NCI-H2107 treated with DMSO at 0.1 percent for 48 hours (cell line): Measurements from ENCODE around the gene RHOU.
"Not testable (repeated sequence)": the region's sequence is repeated elsewhere in the genome, so short reads cannot be mapped to it uniquely, and the experiment has no call there.

ENCODE experiments used
- DNase-seq: peaks from one replicate; lab custom pipeline; 2025; ENCODE audit not compliant: unreplicated experiment; lab: John Stamatoyannopoulos, UW

Gene RHOU

DNA sequence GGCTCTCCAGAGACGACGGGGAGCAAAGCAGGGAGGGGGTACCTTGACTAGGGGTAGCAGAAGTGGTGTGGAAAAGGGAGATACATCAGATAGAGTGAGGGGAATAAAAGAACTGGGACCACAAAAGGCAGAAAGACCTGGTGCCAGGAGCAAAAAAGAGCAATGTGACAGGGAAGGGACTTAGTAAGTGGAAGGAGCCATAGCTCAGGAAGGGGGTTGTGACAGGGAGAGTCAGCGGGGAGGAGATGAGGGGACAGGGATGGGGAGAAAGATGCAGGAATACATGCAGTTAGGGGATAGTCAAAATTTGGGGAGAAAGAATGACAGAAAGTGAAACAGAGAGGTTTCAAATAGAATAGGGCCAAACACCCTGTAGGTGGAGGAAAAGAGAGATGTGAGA is 20.5 kb downstream of the RHOU start:
- no peak for DNase-seq

DNA sequence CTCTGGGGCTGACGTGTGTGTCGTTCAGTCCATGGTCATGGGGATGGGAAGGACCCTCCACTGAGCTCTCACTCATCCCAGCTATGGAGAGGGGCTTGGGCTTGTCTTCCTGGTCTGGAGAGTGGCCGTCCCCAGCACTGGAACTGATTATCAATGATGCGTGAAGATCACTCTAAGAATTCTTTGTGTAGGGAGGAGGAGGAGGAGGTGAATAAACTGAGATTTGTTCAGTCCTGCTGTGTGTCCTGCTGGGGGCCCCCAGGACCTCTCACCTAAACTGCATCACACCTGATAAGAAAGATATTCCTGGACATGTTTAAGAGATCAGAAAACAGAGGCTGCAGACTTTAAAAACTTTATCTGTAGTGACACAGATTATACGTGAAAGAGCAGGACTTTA is 21.2 kb downstream of the RHOU start:
- no peak for DNase-seq

- no peak for DNase-seq
Observed at GRCh38 chr1:228758447-228758846, 23.2 kb downstream of the RHOU start.

GRCh38 chr1:228760979-228761378 is 25.7 kb downstream of the RHOU start:
- DNase-seq, result no peak

DNA sequence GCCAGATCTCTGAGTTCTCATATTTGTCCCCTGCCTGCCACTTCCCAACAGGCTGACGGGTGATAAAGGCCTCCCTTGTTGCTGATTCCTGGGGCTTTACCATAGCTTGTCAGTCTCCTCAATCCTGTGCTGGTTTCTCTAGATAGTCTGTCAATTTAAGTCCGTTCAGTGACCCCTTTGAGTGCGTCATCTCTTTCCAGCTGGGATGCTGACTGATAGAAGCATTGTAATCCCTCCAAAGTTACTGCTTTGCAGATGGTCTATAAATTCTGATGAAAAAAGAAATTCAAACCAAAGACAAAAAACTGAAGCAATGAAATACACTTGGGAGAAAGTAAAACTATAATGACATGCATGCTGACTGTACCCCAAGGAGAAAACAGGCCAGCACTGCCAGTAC is 28.3 kb downstream of the RHOU start:
- no peak for DNase-seq

DNA sequence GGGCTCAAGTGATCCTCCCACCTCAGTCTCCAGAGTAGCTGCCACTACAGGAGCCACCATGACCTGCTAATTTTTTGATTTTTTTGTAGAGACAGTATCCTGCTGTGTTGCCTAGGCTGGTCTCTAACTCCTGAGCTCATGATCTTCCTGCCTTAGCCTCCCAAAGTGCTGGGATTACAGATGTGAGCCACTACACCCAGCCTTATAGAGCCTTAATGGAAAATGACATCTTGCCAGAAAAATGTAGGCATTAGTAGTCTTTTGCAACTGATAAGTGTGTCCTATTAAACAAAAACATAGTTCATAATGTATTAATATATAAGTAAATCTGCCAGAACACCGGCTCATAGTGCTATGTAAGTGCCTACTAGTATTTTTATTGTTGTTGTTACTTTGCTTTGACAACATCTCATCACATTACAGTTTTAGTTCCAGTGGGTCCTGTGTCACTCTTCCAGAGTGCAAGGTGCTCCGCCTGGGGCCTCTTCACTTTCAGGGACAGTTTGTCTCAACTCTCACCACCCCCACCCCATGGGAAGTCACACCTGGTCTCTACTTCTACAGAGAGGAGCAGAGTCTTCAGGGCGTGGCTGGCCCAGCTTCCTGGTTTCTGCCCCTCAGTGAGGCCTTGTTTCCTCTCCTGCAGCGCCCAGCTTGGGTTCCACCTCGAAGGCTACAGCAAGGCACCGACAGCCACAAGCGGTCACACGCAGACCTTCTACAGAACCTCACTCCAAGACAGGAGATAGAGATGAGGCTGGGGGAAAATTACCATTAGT is 30.1 kb downstream of the RHOU start:
- DNase-seq, result no peak

DNA sequence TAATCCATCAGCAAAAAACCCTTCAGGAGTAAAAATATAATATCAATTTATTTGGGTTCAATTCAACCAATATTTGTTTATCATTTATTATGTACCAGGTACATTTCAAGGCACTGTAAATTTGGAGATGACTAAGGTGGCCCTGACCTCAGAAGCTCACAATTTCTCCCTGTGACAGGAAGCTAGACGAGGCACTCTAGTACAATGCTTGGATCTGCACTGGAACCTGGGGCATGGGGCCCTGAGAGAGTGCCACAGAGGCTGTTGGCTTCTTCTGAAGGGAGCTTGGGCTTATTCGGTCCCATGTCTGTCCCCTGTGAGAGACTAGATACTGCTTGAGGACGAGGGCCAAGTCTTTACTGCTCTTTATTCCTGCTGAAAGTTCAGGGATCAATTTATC is 31.5 kb downstream of the RHOU start:
- DNase-seq, result no peak

DNA sequence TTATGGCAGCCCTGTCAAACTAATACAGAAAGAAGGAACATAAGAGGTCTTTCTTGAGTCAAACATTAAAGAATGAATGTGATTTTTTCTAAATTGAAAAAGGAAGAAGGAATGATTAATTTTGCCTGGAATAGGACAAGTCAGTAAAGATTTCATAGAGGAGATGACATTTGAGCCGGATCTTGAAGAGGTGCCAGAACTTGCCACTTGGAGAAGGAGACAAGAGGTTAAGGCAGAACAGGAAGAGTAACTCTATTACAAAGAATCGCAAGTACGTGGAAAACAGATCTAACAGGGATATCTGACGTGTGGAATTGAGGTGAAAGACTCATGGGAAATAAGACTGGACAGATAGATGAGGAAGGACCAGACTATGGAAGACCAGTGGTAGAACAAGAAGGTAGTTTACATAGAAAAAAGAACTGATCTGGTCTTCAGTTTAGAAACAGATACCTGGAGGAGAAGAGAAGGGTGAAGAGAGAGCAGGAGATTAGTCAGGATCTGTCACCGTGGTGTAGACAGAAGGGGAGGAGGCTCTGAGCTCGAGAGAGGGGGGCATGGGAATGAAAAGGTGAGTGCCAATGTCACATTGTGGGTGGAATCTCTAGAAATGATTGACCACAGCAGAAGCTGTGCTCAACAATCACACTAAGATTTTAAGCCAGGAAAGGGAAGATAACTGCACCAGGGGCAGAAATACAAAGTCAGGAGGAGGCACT is 32.5 kb downstream of the RHOU start:
- no peak for DNase-seq

DNA sequence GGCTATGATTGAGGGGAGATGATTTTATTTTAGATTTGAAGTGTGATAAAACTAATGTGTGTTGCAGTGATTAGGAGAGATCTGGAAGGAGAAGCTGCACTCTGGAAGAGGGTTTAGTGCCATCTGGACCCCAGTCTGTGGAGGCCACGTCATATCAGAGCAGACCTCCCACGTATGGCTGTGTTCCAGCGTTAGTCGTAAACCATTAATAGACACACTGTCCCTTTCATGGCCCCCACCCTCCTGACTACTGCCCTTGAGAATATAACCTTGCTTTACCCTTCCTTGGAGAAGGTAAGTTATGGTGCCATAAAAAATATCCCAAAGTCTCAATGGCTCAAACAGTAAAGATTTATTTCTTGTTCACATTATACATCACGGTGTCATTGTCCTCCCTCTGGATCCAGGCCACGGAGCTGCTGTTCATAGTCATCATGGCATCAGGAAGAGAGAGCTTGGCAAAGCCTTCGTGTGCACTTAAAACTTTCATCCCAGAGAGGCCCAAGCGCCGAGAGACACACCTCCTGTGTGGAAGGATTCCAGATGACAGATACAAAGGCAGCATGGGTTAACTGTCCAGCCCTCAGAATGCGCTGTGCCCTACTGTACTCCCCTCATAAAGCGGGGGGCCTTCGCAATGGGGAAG is 33.2 kb downstream of the RHOU start:
- no peak for DNase-seq

- DNase-seq, result peak; percentile 77
Observed at GRCh38 chr1:228770779-228771223, 35.5 kb downstream of the RHOU start.

- DNase-seq, result no peak
Observed at GRCh38 chr1:228772516-228773212, 37.4 kb downstream of the RHOU start.

- not testable (repeated sequence) for DNase-seq
Observed at GRCh38 chr1:228775946-228776345, 40.7 kb downstream of the RHOU start.

DNA sequence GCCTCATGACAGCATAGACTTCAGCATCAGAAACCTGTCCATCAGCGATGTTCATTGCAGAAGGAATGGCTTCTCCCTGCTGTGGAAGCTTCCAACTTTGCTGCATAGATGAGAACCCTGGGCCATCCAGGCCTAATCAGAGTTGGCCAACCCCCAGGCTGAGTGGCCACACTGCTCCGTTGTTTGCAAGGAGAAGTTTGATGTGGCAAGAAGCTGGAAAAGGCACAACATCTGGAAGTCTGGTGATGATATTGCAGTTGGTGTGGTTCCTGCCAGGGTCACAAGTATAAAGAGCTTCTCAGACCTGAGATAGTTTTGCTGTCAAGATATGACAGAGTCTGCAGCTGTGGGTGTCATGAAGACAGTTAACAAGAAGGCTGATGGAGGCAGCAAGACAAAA is 41.2 kb downstream of the RHOU start:
- no peak for DNase-seq

DNA sequence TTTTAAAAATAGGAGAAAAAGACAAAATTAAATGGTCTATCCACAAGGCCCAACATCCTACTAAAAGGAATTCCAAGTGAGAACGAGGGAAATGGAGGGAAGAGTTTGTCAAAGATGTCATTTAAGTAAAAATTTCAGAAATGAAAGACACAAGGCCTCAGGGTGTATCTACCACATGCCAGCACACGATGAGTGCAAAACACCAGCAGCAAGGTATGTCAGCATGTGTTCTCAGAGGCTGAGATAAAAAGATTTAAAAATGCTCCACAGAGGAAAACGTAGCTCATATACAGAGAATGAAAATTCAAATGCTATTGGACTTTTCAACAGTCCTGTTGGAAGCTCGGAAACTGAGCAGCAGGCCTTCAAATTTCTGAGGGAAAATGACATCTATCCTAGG is 42.0 kb downstream of the RHOU start:
- no peak for DNase-seq

DNA sequence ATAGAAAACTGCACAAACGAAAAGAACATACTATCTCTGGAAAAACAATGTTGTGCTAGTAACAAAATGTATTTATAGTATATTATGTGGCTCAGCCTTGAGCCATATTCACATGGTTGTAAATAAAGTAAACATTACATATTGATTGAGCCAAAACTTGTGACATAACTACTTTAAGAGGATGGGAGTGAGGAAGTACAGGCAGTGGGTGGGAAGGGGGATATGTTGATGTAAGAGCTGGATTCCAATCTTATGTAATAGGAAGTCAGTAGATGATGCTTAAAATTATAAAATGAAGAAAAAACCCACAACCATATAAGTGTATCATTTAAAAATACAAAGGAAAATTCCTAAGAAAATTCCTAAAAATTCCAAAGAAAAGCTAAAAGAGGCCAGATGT is 42.7 kb downstream of the RHOU start:
- DNase-seq, result no peak

- DNase-seq, result no peak
Observed at GRCh38 chr1:228778466-228778865, 43.2 kb downstream of the RHOU start.

DNA sequence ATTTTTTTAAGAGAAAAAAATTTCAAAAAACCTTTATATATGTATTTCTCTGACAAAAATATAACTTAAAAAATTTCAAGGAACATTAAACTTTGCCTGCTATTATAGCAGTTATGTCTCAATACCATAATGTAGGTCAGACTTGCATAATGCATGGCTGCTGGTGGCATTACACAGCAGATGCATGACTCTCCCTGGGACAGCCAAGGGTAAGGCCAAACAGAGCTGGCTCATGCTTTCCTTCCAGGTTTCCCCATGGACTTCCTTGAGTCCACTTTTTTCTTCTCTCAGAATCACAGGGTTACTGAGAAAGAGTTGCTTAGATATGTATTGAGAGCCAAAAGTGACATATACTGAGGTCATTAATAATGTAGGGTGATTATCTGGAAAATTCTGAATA is 43.7 kb downstream of the RHOU start:
- no peak for DNase-seq

DNA sequence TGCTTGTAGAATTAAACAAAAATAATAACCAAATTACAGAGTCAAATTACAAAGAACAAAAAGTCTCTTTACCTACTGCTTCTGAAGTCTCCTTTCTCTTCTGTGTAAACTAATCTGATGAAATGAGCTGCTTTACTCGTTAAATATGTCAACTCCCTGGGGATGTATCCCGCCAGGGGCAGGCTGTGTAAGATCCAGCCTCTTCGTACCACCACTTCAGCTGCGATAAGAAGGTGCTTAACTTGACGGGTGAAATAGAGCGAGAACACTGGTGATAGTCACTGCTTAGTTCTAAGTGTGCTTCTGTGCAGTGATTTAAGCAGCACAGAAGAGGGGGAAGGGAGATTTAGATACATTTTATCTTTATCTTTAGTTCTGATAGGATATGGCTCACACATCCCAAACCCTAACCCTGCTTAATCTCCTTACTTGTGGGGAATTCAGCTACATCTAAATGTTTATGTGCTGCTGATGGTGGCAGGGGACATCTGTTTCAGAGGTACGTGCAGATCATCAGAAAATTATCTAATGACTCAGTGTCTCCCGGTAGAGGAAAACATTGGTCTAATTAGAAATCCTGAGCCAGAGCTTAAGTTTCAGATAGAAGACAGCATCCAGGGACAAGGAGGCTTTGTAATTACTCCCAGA is 46.0 kb downstream of the RHOU start:
- DNase-seq, result peak; percentile 97

DNA sequence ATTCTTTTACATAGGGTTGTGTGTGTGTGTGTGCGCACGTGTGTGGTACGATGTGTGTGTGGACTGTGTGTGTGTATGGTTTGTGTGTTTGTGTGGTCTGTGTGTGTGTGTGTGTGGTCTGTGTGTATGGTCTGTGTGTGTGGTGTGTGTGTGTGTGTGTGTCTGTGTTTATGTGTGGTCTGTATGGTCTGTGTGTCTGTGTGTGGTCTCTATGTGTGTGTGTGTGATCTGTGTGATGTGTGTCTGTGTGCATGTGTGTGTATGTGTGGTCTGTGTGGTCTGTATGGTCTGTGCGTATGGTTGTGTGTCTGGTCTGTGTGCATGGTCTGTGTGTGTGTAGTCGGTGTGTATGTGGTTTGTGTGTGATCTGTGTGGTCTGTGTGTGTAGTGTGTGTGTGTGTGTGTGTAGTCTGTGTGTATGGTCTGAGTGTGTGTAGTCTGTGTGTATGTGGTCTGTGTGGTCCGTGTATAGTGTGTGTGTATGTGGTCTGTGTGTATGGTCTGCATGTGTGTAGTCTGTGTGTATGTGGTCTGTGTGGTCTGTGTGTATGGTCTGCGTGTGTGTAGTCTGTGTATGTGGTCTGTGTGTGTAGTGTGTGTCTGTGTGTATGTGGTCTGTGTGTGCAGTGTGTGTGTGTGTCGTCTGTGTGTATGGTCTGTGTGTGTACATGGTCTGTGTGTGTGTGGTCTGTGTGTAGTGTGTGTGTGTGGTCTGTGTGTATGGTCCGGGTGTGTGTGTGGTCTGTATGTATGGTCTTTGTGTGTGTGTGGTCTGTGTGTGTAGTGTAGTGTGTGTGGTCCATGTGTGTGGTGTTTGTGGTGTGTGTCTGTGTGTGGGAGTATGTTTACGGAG is 46.8 kb downstream of the RHOU start:
- no peak for DNase-seq
